AG09309 (cell line): ENCODE measurements around the gene ACSL1.
"Not testable (repeated sequence)": the region's sequence is repeated elsewhere in the genome, so short reads cannot be mapped to it uniquely, and the experiment has no call there.

Source experiments
- DNase-seq: peaks from one replicate; pipeline ENCODE4 v3.0.0-alpha.2; 2010; ENCODE audit warnings: low read depth
- H3K4me3 ChIP-seq: 2 replicates; pipeline ENCODE4 v1.5.1; 2011; ENCODE audit warnings: mild to moderate bottlenecking, low read depth, low read length, moderate library complexity; ENCODE audit not compliant: control insufficient read depth
- CTCF ChIP-seq: IDR thresholded peaks from 2 replicates; pipeline ENCODE4 v1.5.1; 2011; ENCODE audit warnings: mild to moderate bottlenecking, low read depth, low read length, inconsistent platforms; ENCODE audit not compliant: insufficient read depth, control insufficient read depth; ENCODE audit errors: missing control alignments

ACSL1 gene

GRCh38 chr4:184747034-184747830 lies 78.5 kb downstream of the ACSL1 start:
- DNase-seq, result no peak
- TF ChIP-seq CTCF, result no peak
- no peak overlapping the region for H3K4me3 ChIP-seq

GRCh38 chr4:184745831-184746795 lies 79.7 kb downstream of the ACSL1 start:
- peak; percentile 77 for DNase-seq

GRCh38 chr4:184744236-184744635 lies 81.5 kb downstream of the ACSL1 start:
- no peak for DNase-seq
- TF ChIP-seq CTCF, result no peak
- H3K4me3 ChIP-seq, result no peak overlapping the region

More at GRCh38 chr4:184745831-184746795, 79.7 kb downstream of the ACSL1 start:
- peak; percentile 84 for TF ChIP-seq CTCF
- H3K4me3 ChIP-seq, result no peak overlapping the region

GRCh38 chr4:184743650-184744049 lies 82.1 kb downstream of the ACSL1 start:
- DNase-seq, result no peak
- H3K4me3 ChIP-seq, result no peak overlapping the region
- TF ChIP-seq CTCF, result no peak

GRCh38 chr4:184741651-184742050 lies 84.1 kb downstream of the ACSL1 start:
- not testable (repeated sequence) for DNase-seq, H3K4me3 ChIP-seq

- DNase-seq, result no peak
- H3K4me3 ChIP-seq, result no peak overlapping the region
- no peak for TF ChIP-seq CTCF
These were observed 84.8 kb downstream of the ACSL1 start for GRCh38 chr4:184740980-184741391.

GRCh38 chr4:184739575-184739974 lies 86.2 kb downstream of the ACSL1 start:
- not testable (repeated sequence) for H3K4me3 ChIP-seq, DNase-seq
